HG03439 (cell line): ENCODE results near the gene HEATR3.
A peak's percentile ranks its signal among the peaks of the same experiment; 100 is the strongest.

Experiments
- ATAC-seq: cut with Tn5 transposase; IDR thresholded peaks from one replicate; pipeline ENCODE4 v1.9.1; 2021; ENCODE audit warnings: mild to moderate bottlenecking, moderate library complexity; ENCODE audit not compliant: unreplicated experiment

HEATR3 gene

DNA sequence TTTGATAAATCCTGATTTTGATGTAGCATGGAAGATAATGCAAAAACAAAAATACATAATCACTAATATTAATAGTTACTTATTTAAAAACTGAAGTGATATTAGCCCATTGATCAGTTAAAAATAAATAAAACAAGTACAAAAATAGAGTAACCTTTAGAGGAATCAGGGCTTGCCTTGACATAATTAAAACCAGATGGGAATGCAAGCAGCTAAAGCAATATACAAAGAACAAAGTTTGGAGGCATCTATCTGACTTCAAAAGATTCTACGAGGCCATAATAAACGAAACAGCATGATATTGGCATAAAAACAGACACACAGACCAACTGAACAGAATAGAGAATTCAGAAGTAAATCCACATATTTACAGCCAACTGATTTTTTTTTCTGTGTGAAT is 15.0 kb upstream of the HEATR3 start:
- ATAC-seq: no peak

DNA sequence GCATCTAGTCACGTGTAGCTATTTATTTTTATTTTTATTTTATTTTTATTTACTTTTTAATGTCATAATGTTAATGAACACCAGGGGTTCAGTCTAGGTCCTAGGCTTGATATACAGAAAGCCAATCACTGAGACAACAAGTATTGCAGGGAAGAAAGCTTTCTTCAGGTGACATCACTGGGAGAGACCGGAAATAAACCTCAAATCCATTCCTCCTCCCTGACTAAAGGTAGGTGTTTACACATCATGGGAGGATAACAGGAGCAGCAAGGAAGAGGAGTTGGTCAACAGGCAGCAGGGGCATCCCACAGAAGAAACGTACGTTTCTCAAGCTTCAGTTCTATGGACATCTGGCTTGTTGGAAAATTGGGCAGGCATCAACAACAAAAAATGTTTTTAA is 9.5 kb upstream of the HEATR3 start:
- no peak for ATAC-seq

DNA sequence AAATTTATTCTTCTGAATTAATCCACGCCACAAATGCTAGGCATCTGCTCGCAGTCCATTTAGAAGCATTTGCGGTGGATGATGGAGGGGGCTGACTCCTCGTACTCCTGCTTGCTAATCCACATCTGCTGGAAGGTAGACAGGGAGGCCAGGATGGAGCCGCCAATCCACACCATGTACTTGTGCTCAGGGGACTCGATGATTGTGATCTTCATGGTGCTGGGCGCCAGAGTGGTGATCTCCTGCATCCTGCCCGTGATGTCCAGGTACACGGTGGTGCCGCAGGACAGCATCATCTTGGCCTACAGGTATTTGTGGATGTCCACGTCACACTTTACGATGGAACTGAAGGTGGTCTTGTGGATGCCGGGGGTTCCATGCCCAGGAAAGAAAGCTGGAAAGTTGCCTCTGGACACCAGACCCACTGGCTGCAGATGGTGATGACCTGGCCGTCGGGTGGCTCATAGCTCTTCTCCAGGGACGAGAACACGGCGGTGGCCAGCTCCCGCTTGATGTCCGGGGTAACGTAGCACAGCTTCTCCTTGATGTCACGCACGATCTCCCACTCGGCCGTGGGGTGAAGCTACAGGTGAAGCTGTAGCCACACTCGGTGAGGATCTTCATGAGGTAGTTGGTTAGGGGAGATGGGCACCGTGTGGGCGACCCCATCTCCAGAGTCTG is 7.5 kb upstream of the HEATR3 start:
- no peak for ATAC-seq

DNA sequence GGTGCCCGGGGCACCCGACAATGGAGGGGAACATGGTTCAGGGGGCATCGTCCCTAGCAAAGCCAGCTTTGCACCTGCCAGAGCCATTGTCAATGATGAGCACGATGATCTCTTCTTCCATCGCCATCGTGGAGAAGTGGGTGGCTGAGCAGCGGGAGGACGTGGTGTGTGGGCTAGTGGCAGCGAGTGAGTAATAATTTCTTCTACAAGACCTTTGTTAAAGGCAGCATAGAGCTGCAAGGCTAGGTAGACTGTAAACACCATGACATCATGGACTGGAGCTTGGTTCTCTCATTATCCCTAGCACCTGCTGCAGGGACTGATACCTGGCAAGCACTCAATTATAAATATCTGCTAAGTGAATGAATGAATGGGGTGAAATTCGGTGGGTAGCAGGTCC is 6.7 kb upstream of the HEATR3 start:
- ATAC-seq: no peak

DNA sequence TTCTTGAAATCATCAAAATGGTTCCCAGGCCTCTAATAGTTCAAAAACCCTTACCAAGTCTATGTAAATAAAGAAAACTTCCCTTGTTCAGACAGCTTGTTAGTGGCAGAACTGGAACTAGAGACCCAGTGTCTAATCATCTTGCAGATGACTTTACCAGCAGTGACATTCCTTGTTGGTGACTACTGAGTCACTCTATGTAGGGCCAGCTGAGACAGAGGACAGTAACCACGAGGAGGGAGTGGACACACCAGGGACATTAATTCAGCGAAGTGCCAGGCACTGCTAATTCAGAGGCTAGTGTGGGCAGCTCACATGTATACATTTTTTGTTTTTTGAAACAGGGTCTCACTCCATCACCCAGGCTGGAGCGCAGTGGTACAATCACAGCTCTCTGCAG is 6.1 kb upstream of the HEATR3 start:
- no peak for ATAC-seq

DNA sequence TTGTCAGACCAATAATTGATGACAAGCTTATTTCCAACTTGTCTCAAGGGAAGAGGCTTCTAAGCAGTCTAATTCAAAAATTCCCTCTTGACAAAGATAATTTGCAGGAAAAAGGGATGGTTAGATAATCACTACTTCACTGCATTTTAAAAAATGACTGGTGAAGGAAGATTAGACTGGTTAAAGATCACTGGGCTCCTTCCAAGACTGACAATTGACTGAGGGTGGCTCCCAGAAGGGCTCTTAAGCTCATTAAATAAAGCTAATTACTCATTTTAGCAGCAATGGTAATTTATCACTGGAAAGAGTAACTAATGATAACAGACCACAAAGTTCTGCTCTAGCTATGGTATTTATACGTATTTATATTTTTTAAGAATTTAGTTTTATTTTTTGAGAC is 4.4 kb upstream of the HEATR3 start:
- no peak for ATAC-seq

DNA sequence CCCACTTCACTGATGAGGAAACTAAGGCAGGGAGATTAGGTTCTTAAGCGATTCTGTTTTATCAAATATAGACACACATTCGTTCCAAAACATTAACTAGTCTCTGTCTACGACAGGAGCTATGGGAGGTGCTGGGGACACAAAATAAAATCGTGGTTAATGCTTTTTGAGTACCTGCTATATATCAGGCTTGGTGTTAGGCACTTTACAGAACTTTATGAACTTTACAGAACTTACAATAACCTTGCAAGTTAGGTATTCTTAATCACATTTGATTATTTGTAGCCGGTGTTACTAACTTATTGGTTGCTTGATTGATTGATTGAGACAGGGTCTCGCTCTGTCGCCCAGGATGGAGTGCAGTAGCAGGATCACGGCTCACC is 538 bp upstream of the HEATR3 start:
- ATAC-seq: no peak

DNA sequence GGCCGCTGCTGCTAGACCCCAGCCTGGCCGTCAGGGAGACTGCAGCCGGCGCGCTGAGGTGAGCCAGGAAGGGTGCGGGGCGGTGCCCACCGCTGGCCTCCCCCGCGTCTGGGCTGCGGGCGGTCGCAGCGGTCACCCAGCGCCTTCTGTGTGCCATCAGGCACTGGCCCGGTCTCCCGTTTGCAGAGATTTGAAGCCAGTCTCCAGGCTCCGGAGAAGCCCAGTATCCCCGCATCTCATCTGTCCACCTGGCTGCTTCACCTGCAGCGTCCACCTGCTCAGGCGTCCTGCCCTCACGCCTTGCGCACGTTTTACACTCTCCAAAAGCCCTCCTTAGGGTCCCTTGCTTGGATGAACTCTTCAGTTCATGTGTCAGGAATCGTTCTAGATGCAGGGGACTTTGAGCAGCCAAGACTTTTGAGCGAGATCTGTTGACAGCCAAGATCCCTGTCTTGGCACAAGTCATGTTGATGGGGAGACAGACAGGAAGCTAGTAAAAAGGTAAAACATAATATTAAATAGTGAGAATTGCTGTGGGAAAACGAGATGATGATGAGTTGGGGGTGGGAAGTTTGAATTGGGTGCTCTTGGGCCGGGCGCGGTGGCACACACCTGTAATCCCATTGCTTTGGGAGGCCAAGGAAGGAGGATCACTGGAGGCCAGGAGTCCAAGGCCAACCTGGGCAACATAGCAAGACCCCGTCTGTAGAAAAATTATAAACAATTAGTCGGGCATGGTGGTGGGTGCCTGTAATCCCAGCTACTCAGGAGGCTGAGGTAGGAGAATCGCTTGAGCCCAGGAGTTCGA is 916 bp downstream of the HEATR3 start:
- ATAC-seq: peak; percentile 15

DNA sequence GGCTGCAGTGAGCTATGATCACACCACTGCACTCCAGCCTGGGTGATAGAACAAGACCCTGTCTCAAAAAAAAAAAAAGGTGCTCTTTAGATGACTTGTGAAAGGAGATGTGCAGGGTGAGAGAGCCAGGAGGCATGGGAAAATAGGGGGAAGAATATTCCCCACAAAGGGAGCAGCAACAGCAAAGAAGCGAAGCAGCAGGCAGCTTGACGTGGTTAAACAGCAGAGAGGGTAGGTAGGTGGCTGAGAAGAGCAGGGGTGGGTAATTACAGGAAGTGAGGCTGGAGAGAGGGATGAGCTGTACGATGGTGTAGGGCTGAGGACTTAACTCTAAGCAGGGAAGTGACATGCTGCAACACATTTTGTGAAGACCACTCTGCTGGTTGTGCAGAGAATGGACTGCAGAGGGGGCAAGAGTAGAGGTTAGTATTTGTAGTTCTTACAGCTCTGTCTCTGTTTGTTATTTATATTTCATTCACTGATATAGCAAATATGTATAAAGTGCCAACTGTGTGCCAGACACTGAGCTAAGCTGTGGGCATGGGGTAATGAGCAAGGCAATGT is 1.6 kb downstream of the HEATR3 start:
- no peak for ATAC-seq

DNA sequence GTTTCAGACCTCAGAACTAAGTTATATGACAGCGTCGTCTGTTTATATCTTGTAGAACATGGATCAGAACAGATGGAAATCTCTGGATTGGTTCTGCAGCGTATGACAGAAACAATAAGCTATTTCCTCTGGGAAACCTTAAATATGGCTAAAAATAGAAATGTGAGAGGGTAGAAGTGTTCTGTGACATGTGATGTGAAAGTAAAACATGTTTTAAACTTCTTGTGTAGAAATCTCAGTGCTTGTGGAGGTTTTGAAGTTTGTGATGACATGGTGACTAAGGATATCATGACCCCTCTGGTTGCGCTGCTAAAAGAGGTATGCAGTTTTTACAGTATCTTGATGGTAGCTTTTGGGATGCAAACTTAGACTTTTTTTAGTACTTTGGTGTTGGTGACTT is 2.8 kb downstream of the HEATR3 start:
- ATAC-seq: no peak

DNA sequence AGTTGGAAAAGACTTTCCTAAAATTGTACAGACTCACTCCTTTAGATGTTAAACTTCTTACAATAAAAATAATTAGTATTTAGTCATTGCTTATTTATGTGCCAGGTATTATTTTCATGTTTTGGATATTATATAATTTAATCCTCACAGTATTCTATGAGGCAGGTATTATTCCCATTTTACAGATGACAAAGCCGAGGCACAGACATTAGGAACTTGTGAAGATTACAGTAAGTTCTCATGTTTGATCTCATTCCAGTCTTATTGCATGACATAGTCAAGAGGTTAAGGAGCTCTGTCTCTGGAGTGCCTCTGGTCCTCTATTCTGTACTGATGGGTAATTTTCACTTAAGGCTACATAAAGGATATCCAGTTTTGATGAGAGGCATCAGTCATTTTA is 3.3 kb downstream of the HEATR3 start:
- ATAC-seq: no peak

DNA sequence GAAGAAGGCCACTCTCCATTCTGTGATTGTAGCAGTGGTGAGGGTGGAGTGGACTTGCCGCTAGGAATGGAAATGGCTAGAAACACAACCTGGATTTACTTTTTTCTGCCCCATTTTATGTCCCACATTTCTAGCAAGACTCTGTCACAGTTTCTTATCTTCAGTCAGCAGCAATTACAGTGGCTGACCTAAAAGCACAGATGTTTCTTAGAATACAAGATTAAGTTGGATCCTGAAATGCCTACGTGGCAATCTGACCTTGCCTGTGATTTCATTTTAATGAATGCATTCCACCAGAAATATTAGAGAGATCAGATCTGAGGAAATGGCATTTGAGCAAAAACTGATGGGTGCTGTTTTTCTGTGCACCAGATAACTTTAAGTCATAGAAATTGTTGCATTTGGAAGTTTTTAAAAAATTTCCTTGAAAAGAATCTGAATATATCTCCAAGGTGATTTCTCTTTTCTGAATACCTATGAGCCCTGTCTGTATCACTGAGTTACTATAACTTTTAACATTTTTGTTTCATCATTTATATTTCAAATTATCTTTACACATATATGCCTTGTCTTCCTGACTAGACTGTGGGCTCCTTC is 5.4 kb downstream of the HEATR3 start:
- ATAC-seq: no peak

DNA sequence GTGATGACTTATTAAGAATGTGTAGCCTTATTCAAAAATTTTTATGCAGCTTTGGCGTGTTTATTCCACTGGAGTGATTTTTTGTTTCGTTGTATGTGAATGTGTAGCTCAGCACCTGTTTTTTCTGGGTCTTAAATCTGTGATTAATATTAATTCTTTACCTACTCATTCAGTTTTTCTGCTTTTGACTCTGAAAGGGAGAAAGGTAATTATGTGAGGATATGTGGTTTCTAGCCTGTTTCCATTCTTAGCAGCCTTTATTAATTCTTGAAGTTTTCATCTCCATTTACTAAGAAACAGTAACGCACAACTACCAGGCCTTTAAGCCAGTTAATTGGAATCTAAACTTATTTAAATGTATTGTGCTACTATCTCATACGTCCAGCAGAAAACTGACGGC is 7.0 kb downstream of the HEATR3 start:
- ATAC-seq: no peak

DNA sequence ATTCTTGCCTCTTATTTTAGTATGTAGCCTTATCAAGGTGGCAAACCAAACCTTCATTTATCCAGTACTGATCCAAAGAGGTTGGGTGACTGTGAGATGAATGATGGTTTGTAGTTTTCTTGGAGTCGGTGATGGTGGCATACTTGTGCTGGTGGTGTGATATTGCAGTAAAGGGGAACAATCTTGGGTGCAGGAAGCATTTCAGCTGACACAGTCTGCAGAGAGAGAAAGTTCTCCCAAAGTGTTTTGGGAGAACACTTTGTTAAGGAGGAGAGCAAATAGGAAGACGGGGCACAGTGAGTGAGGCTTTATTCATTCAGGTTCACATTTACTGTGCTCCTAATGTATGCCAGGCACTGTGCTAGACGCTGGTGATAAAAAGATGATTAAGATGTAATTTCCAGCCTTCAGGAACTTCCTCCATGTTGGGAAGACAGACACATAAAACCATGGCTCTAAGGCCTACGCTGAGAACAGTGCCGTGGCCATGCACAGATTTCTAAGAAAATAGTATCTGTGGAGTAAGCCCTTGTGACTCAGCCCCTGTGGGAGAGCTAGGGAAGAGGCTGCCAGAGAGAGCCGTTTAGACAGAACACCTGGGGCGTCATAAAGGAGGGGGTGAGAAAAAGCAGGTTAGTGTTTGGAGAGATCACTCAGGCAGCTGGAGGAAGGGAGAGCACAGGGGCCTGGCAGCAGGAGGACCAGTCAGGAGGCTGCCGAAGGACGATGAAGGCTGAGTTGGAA is 13.8 kb downstream of the HEATR3 start:
- no peak for ATAC-seq

DNA sequence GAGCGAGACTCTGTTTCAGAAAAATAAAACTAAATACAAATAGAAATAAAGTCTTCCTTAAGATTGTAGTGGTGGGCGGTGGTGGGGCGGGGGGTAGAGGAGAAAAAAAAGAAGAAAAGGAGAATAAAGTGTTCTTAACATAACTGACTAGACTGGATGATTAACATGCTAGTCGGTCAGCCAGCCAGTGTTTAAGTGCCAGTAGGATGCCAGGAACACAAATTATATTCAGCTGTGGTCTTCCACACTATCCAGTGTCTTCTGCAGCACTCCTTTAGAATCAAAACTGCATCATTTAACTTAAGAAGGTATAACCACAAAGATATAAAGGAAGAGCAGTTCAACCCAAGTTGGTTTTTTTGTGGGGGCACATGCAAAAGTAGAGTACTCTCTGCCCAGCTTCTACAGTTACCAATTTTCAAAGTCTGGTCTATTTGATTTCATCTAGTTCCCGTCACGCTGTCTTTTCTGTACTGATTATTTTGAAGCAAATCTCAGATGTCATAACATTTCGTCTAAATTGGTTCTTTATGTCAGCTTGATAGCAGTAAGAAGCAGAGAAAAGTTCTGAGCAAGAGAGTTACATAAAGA is 15.8 kb downstream of the HEATR3 start:
- no peak for ATAC-seq

DNA sequence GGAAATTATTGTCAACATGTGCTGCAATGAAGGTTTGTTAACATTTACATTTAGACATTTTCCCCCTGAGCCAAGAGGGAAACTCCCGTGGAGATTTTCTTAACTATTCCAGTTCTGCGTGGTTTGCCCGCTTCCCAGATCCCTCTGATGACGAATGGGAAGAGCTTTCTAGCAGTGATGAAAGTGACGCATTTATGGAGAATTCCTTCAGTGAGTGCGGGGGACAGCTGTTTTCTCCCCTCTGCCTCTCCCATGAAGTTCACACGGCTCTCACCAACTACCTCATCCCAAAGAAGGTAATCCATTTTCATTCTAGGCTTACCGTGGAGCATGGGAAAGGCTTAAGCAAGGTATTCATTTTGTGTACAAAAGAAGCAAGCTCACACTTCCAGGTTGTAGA is 18.2 kb downstream of the HEATR3 start:
- ATAC-seq: no peak

DNA sequence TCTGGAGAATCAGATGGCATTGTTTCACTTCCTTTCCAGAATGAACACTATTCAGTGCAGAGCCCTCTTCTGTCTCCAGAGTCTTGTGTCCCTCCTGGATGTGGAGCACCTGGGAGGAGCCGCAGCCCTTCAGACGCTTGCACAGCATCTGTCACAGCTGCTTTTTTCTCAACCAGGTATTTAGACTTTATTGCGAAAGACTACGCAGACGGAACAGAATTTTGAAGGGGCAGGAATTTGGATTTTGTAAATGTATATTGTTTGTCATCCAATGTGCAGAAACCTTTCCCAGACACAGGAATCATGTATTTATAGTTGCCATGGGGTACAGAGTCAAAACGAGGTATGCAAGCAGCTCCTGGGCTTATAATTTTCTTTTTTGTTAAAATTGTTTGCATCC is 20.4 kb downstream of the HEATR3 start:
- no peak for ATAC-seq

DNA sequence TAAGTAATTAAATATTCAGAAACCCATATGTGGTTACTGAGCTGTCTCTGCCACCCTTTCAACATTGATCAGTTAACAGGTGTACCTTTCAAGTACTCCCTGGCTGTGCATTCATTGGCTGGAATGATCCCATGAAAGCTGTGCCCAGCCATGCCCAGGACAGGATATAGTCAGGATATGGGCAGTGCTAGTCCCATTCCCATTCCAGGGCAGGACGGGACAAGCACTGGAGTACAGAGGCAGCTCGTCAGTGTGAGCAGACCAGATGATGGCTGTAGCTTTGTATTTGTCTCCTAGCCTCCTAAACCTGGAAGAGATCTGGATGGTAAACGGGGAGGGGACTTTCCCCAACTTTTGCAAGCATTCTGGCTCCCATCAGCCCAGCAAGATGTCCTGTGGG is 22.5 kb downstream of the HEATR3 start:
- ATAC-seq: no peak

DNA sequence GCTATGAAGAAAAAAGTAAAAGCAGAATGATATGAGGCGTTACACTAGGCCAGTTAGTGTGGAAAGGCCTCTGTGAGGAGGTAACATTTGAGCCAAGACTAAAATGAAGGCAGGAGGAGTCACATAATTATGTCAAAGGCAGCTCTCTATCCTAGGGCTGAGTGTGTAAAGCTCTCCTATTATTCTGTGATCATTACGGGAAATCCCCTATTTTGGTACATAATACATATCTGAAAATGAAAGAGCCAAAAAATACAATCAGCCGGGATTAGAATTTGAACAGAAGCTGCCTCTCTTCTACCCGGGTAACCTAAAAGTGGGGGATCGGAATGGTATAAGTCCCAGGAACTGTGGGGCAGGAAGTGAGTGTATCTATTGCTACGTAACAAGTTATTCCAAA is 27.1 kb downstream of the HEATR3 start:
- no peak for ATAC-seq

DNA sequence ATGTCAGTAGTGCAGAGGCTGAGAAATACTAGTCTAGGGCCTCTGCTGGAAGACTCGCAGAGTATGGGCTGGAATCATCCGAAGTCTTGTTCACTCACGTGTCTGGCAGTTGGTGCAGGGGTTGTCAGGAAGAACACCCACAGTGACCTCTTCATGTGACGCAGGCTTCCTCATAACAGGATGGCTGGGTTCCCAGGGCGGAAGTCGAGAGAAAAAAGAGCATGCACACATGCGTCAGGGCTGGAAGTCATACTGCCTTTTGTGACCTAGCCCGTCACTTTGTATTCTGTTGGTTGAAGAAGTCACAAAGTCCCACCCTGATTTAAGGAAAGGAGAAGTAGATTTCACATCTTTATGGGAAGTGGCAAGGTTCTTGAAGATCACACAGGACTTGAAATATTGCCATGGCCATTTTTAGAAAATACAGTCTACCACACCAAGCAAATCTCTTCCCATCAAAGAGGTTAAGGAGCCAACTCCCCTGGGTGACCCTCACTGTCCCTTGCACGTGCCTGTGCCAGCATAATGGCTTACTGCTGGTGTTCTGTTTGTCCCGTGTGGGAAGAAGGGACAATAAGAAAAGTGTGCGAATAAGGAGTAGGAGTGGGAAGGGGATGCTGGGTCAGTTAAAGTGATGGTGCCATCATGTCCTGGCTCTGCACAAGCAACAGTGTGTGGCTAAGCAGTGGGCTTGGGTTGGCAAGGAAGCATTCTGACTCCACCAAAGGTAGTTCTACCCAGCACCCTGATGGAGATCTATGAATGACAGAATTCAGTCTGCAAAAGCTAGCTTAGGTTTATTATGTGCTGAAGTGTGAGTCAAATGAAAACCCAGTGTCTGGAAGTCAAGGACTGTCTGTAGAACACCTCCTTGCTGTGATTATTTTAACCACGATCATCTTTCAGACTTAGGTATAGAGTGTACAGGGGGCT is 28.1 kb downstream of the HEATR3 start:
- ATAC-seq: no peak
